Neural crest cell (in vitro differentiated cells): Measurements from ENCODE around the gene CWC27. TPM values are rescaled to one million over a fixed set of nuclear protein-coding genes. Genes with fewer than 3 reads are reported as not detected.

Experiments
- DNase-seq: peaks from one replicate; pipeline ENCODE4 v3.0.0; 2021; ENCODE audit warnings: low read depth, mixed read lengths, low spot score
- H3K27ac Mint-ChIP-seq: one replicate; pipeline ENCODE4 v1.8.0; 2021; ENCODE audit warnings: mild to moderate bottlenecking, mixed read lengths; ENCODE audit not compliant: unreplicated experiment
- H3K27me3 Mint-ChIP-seq: 2 replicates; pipeline ENCODE4 v1.8.0; 2021; ENCODE audit warnings: low read depth, mild to moderate bottlenecking, mixed read lengths
- H3K36me3 Mint-ChIP-seq: 2 replicates; pipeline ENCODE4 v1.8.0; 2021; ENCODE audit warnings: low read depth, mild to moderate bottlenecking, mixed read lengths
- H3K4me1 Mint-ChIP-seq: 2 replicates; pipeline ENCODE4 v1.8.0; 2021; ENCODE audit warnings: mixed read lengths
- H3K4me3 Mint-ChIP-seq: one replicate; pipeline ENCODE4 v1.8.0; 2021; ENCODE audit warnings: mild to moderate bottlenecking, mixed read lengths
- H3K9me3 Mint-ChIP-seq: 2 replicates; pipeline ENCODE4 v1.8.0; 2021; ENCODE audit warnings: mixed read lengths
- total RNA-seq: library from RNA; stranded (reverse); gene quantifications from 2 replicates; pipeline ENCODE4 v1.2.1, GENCODE V29; 2021
- TF ChIP-seq, protein P1 (sequence below): fragments of 200-600 bp; sonication (generic); conservative IDR thresholded peaks from 2 replicates; pipeline ENCODE4 v1.5.0; 2021; ENCODE audit warnings: antibody characterized with exemption, mild to moderate bottlenecking

The CWC27 gene
- total RNA-seq, 1 donor from 2014 or later, result 29.4 TPM

DNA sequence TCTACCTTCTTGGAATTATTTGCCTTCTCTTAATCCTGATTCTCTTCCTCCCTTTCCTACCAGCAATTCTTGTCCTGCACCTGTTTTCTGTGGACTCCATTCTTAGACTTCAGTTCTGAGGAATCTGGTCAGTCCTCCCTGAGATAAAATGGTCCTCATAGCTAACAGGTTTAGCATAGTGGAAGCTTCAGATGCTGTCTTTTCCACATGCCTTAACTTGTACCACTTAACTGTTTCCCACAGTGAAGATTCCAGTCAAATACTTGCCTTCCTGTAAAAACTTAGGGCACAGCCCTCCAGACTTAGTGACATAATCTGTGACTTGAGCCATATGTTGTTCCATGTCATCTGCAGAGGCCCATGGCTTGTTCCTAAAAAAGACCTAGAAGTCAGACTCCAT is 261.3 kb downstream of the CWC27 start:
- TF ChIP-seq, protein P1, sequence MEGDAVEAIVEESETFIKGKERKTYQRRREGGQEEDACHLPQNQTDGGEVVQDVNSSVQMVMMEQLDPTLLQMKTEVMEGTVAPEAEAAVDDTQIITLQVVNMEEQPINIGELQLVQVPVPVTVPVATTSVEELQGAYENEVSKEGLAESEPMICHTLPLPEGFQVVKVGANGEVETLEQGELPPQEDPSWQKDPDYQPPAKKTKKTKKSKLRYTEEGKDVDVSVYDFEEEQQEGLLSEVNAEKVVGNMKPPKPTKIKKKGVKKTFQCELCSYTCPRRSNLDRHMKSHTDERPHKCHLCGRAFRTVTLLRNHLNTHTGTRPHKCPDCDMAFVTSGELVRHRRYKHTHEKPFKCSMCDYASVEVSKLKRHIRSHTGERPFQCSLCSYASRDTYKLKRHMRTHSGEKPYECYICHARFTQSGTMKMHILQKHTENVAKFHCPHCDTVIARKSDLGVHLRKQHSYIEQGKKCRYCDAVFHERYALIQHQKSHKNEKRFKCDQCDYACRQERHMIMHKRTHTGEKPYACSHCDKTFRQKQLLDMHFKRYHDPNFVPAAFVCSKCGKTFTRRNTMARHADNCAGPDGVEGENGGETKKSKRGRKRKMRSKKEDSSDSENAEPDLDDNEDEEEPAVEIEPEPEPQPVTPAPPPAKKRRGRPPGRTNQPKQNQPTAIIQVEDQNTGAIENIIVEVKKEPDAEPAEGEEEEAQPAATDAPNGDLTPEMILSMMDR, result no peak
- H3K9me3 Mint-ChIP-seq, result no peaks in the 10 kb centered on the region
- no peak for DNase-seq
- H3K36me3 Mint-ChIP-seq, result no peaks in the 10 kb centered on the region
- H3K27me3 Mint-ChIP-seq, result no peaks in the 10 kb centered on the region
- no peak overlapping the region for H3K4me3 Mint-ChIP-seq
- no peak overlapping the region for H3K27ac Mint-ChIP-seq
- peaks cover 22% of the 10 kb centered on the region for H3K4me1 Mint-ChIP-seq

DNA sequence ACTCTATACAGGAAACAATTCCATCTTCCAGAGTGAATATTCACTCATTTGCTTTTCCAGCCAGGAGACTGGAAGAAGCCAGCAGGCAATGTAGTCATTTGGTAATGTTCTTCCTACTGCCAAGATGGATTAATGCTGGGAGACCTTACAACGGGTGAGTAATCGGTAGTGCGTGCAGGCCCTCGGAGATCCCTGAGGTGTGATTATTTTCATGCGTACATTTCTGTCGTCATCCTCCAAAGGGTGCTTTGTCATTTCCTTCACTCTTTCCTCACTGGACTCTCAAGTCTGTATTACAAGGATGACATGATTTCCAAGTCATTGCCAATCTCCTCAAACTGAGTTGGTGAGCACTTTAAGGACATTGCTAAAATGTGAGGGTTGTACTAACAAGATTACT is 263.5 kb downstream of the CWC27 start:
- H3K4me1 Mint-ChIP-seq, result peaks cover 30% of the 10 kb centered on the region
- no peak overlapping the region for H3K4me3 Mint-ChIP-seq
- no peaks in the 10 kb centered on the region for H3K36me3 Mint-ChIP-seq
- H3K27ac Mint-ChIP-seq, result no peak overlapping the region
- no peaks in the 10 kb centered on the region for H3K27me3 Mint-ChIP-seq
- H3K9me3 Mint-ChIP-seq, result no peaks in the 10 kb centered on the region
- TF ChIP-seq, protein P1, result no peak
- no peak for DNase-seq

DNA sequence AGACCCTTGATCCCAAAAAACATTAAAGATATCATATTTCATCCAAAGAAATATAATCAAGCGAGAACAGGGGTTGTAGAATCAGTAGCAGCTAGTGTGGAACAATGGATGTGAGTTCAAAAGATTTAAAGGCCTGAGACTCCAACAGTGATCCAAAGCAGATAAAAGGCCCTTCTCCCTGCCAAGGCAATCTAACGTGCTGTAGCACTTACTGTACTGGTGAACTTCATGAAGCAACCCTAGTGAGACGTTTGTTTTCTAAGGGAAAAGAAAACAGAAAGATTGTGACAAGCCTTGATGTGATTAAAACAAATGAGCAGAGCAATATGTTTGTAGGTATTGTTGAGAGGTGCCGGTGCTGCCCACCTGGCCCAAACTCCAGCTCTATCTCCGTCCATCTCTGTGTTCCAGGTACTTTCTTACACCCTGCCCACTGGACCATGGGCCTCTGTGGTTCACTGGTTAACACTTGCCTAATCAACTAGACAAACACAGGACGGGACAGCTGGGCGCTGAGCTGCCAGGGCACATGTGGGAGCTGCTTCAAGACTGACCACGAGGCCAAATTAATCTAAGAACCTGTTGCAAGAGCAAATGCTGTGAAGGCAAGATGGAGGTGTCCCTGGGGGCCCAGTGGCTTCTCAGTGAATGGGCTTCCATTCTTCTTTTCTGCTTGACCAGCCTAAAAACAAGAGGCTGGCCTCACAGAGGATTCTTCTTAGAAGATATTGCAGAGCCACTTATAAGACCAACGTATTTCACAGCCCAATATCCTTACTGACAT is 265.5 kb downstream of the CWC27 start:
- Mint-ChIP-seq H3K36me3 (no peaks in the 10 kb centered on the region), H3K4me1 (peaks cover 29% of the 10 kb centered on the region), H3K27me3 (no peaks in the 10 kb centered on the region), H3K4me3 (peak overlapping the region; percentile 77), H3K9me3 (no peaks in the 10 kb centered on the region), H3K27ac (peak overlapping the region; percentile 27)
- TF ChIP-seq, protein P1, result no peak
- no peak for DNase-seq

DNA sequence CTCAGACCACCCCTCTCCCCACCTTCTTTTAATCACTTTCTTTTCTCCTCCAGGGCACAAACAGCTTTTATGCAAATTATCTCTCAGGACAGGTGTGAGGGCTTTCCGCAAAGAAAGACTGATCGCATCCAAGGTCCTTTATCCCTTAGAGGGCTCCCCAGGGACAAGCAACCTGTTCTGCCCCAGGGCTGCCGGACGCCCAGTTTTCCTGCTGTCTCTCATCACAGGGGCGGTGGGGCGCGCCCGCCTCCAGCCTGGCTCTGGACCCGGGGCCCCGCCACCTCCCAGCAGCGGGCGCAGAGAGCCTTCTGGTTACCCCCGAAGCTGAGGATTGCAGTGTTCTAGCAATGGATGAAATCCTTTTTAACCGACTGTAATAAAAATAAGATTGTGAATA is 266.1 kb downstream of the CWC27 start:
- TF ChIP-seq, protein P1, result no peak
- H3K4me1 Mint-ChIP-seq, result peaks cover 29% of the 10 kb centered on the region
- H3K4me3 Mint-ChIP-seq, result peak overlapping the region; percentile 77
- no peaks in the 10 kb centered on the region for H3K27me3 Mint-ChIP-seq
- no peaks in the 10 kb centered on the region for H3K9me3 Mint-ChIP-seq
- no peaks in the 10 kb centered on the region for H3K36me3 Mint-ChIP-seq
- no peak for DNase-seq
- H3K27ac Mint-ChIP-seq, result peak overlapping the region; percentile 27

DNA sequence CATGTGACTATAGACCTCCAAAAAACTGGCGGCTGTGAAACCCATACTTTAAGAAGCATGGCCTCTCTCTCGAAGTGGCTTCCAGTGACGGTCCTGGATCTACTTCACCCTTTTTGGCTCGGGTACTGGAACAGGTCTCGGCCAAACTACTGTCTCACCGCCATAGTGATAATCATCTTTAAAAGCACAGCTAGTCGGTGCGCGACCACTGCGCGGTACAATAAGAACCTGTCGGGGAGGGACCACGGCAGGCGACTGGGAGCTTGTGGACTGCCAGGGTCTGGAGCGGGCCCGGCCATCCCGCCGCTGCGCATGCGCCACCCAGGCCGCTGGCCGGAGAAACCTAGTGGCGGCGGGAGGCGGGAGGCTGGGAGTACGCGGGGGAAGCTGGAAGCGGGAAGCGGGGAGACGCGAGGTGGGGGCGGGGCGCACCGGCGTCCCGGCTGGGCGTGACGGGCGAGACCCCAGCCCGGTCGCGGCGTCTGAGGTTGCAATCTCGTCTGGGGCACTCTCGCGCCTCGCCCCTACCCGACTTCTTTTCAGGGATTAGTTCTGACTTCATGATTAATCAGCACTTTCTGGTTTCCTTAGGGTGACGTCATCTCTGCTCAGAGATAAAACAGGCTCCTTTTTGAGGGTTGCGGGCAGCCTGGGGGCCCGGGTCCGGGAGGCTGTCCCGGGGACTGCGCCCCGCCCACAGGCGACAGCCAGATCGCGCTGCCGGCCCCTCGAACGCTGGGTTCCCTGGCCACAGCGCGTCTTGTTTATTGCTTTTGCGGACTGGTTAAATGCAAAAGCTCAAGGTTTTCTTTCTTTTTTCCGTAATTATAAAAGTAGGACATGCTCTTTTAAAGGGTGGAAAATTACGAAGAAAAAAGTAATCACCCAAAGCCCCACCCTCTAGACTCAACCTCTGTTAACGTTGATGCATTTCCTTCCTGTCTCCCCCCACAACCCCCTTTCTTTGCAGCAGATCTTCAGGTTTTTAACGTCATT is 266.8 kb downstream of the CWC27 start:
- Mint-ChIP-seq H3K4me1 (peaks cover 29% of the 10 kb centered on the region), H3K36me3 (no peaks in the 10 kb centered on the region), H3K27ac (peak overlapping the region; percentile 98), H3K9me3 (no peaks in the 10 kb centered on the region), H3K27me3 (no peaks in the 10 kb centered on the region), H3K4me3 (peak overlapping the region; percentile 86)
- TF ChIP-seq, protein P1, result no peak
- DNase-seq, result peak; percentile 88
